Endothelial cell (in vitro differentiated cells): ENCODE measurements around the gene SRM. TPM values are rescaled to one million over a fixed set of nuclear protein-coding genes. Genes with fewer than 3 reads are reported as not detected.

Source experiments
- DNase-seq: peaks from one replicate; pipeline ENCODE4 v3.0.0; 2021; ENCODE audit warnings: low spot score
- H3K27ac Mint-ChIP-seq: one replicate; pipeline ENCODE4 v1.8.0; 2021; ENCODE audit warnings: mixed read lengths, inconsistent platforms; ENCODE audit not compliant: unreplicated experiment
- H3K27me3 Mint-ChIP-seq: one replicate; pipeline ENCODE4 v1.8.0; 2021; ENCODE audit warnings: mild to moderate bottlenecking, moderate library complexity, mixed read lengths, inconsistent platforms; ENCODE audit not compliant: unreplicated experiment
- H3K36me3 Mint-ChIP-seq: one replicate; pipeline ENCODE4 v1.8.0; 2021; ENCODE audit warnings: mild to moderate bottlenecking, low read depth, mixed read lengths, inconsistent platforms; ENCODE audit not compliant: unreplicated experiment
- H3K4me1 Mint-ChIP-seq: one replicate; pipeline ENCODE4 v1.8.0; 2021; ENCODE audit warnings: mild to moderate bottlenecking, mixed read lengths, inconsistent platforms; ENCODE audit not compliant: unreplicated experiment
- H3K4me3 Mint-ChIP-seq: one replicate; pipeline ENCODE4 v1.8.0; 2021; ENCODE audit warnings: mild to moderate bottlenecking, mixed read lengths, inconsistent platforms; ENCODE audit not compliant: unreplicated experiment
- H3K9me3 Mint-ChIP-seq: one replicate; pipeline ENCODE4 v1.8.0; 2021; ENCODE audit warnings: mixed read lengths, inconsistent platforms; ENCODE audit not compliant: unreplicated experiment
- CTCF ChIP-seq: fragments of 200-600 bp; sonication (generic); IDR thresholded peaks from one replicate; pipeline ENCODE4 v1.5.0; 2021; ENCODE audit warnings: antibody characterized with exemption; ENCODE audit not compliant: unreplicated experiment
- total RNA-seq: library from RNA; stranded (reverse); fragmentation: NEBNext Ultra II Directional; extraction: Animal tissue kit (Norgen Biotek cat#: 25700); gene quantifications from one replicate; pipeline ENCODE4 v1.2.1, GENCODE V29; 2021; ENCODE audit not compliant: unreplicated experiment

SRM gene
- total RNA-seq, 1 donor from 2014 or later: 51.0 TPM

- no peaks in the 10 kb centered on the region for H3K9me3 Mint-ChIP-seq
- no peak overlapping the region for H3K27ac Mint-ChIP-seq
- H3K27me3 Mint-ChIP-seq: peaks cover 2% of the 10 kb centered on the region
- no peak for TF ChIP-seq CTCF
- H3K4me3 Mint-ChIP-seq: no peak overlapping the region
- peaks cover 42% of the 10 kb centered on the region for H3K36me3 Mint-ChIP-seq
- no peak for DNase-seq
- H3K4me1 Mint-ChIP-seq: no peaks in the 10 kb centered on the region
Observed at GRCh38 chr1:11026052-11026451, 33.8 kb downstream of the SRM start.

DNA sequence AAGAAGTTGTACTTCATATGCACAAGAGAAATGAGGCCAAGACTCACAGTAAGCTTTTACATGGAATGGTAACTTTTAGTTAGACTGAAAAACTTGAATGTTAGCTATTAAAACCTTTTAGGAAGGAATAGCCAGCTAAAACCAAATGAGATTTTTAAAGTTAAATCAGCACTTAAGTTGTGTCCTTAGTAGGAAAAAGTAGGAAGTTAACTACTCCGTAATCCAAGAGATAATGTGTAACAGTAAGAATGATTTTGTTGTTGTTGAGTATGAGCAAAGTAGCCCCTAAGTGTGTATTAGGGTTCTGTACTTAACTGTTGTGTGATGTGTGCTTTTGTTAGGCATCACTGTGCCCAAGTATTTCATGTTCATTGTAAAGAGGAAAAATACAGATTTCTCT, 34.2 kb downstream of the SRM start:
- no peaks in the 10 kb centered on the region for H3K9me3 Mint-ChIP-seq
- TF ChIP-seq CTCF: no peak
- no peak for DNase-seq
- no peak overlapping the region for H3K4me3 Mint-ChIP-seq
- peaks cover 2% of the 10 kb centered on the region for H3K27me3 Mint-ChIP-seq
- H3K4me1 Mint-ChIP-seq: no peaks in the 10 kb centered on the region
- H3K36me3 Mint-ChIP-seq: peaks cover 40% of the 10 kb centered on the region
- no peak overlapping the region for H3K27ac Mint-ChIP-seq

- no peaks in the 10 kb centered on the region for H3K4me1 Mint-ChIP-seq
- H3K9me3 Mint-ChIP-seq: no peaks in the 10 kb centered on the region
- H3K4me3 Mint-ChIP-seq: no peak overlapping the region
- DNase-seq: no peak
- H3K27me3 Mint-ChIP-seq: peaks cover 2% of the 10 kb centered on the region
- peaks cover 43% of the 10 kb centered on the region for H3K36me3 Mint-ChIP-seq
- no peak overlapping the region for H3K27ac Mint-ChIP-seq
- no peak for TF ChIP-seq CTCF
Observed at GRCh38 chr1:11024874-11025203, 35.0 kb downstream of the SRM start.

GRCh38 chr1:11024154-11024873, 35.5 kb downstream of the SRM start:
- H3K27me3 Mint-ChIP-seq: peaks cover 2% of the 10 kb centered on the region
- no peaks in the 10 kb centered on the region for H3K4me1 Mint-ChIP-seq
- no peaks in the 10 kb centered on the region for H3K9me3 Mint-ChIP-seq
- TF ChIP-seq CTCF: no peak
- no peak for DNase-seq
- H3K36me3 Mint-ChIP-seq: peaks cover 43% of the 10 kb centered on the region
- no peak overlapping the region for H3K27ac Mint-ChIP-seq
- no peak overlapping the region for H3K4me3 Mint-ChIP-seq

- H3K27ac Mint-ChIP-seq: no peak overlapping the region
- H3K36me3 Mint-ChIP-seq: peaks cover 50% of the 10 kb centered on the region
Observed at GRCh38 chr1:11023201-11023600, 36.6 kb downstream of the SRM start.

More at GRCh38 chr1:11023201-11023600, 36.6 kb downstream of the SRM start:
- no peaks in the 10 kb centered on the region for H3K9me3 Mint-ChIP-seq
- H3K27me3 Mint-ChIP-seq: peaks cover 2% of the 10 kb centered on the region
- H3K4me3 Mint-ChIP-seq: peak overlapping the region; percentile 4
- no peaks in the 10 kb centered on the region for H3K4me1 Mint-ChIP-seq
- TF ChIP-seq CTCF: no peak
- DNase-seq: no peak
